H1 (cell line): ENCODE data around the gene AP3B2. TPM values are rescaled to one million over a fixed set of nuclear protein-coding genes. Genes with fewer than 3 reads are reported as not detected.

ENCODE experiments used
- CTCF ChIA-PET: fragments of 300-600 bp; sonication (Branson Sonifier 250); formaldehyde crosslinking; loops from one replicate; lab custom pipeline; 2021; ENCODE audit not compliant: partially characterized antibody; lab: Charles Lee
- POLR2A ChIA-PET: fragments of 300-600 bp; sonication (Branson Sonifier 250); formaldehyde crosslinking; loops from one replicate; lab custom pipeline; 2021; ENCODE audit warnings: inconsistent platforms; ENCODE audit not compliant: partially characterized antibody; lab: Charles Lee
- DNase-seq, 2 experiments: peaks; one replicate each; pipeline versions ENCODE4 v3.0.0 to v3.0.0-alpha.2; 2010 to 2022; ENCODE audit warnings: low spot score in 2 of 2, low read depth in 1 of 2, mixed read lengths in 1 of 2
- FAIRE-seq: peaks from 2 replicates; lab custom pipeline; 2011; peaks lifted over from hg19 to GRCh38; lab: Jason Lieb, UNC
- H2AFZ ChIP-seq: 2 replicates; pipeline ENCODE4 v1.8.1; 2012; ENCODE audit warnings: low read length, inconsistent platforms
- H2AK5ac ChIP-seq: 2 replicates; pipeline ENCODE4 v1.6.1; 2013; ENCODE audit warnings: low read depth, low read length
- H2BK120ac ChIP-seq: replicated peaks from 2 replicates; pipeline ENCODE3; 2013; ENCODE audit warnings: low read depth, low read length, inconsistent platforms
- H2BK12ac ChIP-seq: 2 replicates; pipeline ENCODE4 v1.6.1; 2013; ENCODE audit warnings: low read depth, low read length
- H2BK15ac ChIP-seq: 2 replicates; pipeline ENCODE4 v1.6.1; 2013; ENCODE audit warnings: low read length
- H2BK20ac ChIP-seq: 2 replicates; pipeline ENCODE4 v1.6.1; 2013; ENCODE audit warnings: low read length
- H2BK5ac ChIP-seq: 2 replicates; pipeline ENCODE4 v1.6.1; 2013; ENCODE audit warnings: low read depth, low read length
- H3K14ac ChIP-seq: 2 replicates; pipeline ENCODE4 v1.6.1; 2013; ENCODE audit warnings: inconsistent platforms; ENCODE audit not compliant: insufficient read length
- H3K18ac ChIP-seq: 2 replicates; pipeline ENCODE4 v1.6.1; 2013; ENCODE audit warnings: low read length; ENCODE audit errors: extremely low read depth
- H3K23ac ChIP-seq: 2 replicates; pipeline ENCODE4 v1.6.1; 2013; ENCODE audit warnings: inconsistent platforms; ENCODE audit not compliant: insufficient read length
- H3K23me2 ChIP-seq: 2 replicates; pipeline ENCODE4 v1.6.1; 2013; ENCODE audit warnings: low read depth, low read length
- H3K27ac ChIP-seq: 2 replicates; pipeline ENCODE4 v1.6.1; 2011; ENCODE audit warnings: low read depth, low read length, inconsistent platforms
- H3K27me3 ChIP-seq, 4 experiments: replicated peaks in 1 of 4; 1 replicate in 1 of 4; 2 replicates in 3 of 4; pipeline versions ENCODE4 v1.6.1 to v1.8.1; 2011 to 2013; ENCODE audit warnings: low read length in 3 of 4, mild to moderate bottlenecking in 3 of 4, inconsistent platforms in 2 of 4, mixed read lengths in 2 of 4, moderate library complexity in 1 of 4; ENCODE audit not compliant: control insufficient read depth in 3 of 4, insufficient read depth in 3 of 4; ENCODE audit errors: extremely low read depth in 1 of 4
- H3K36me3 ChIP-seq, 4 experiments: 2 replicates each; pipeline versions ENCODE4 v1.6.1 to v1.8.1; 2011 to 2013; ENCODE audit warnings: mild to moderate bottlenecking in 4 of 4, low read length in 3 of 4, moderate library complexity in 2 of 4, control low read depth in 1 of 4, inconsistent platforms in 1 of 4; ENCODE audit not compliant: insufficient read depth in 4 of 4, control insufficient read depth in 2 of 4
- H3K4ac ChIP-seq: replicated peaks from 2 replicates; pipeline ENCODE3; 2013; ENCODE audit warnings: low read length, low read depth, mixed read lengths, inconsistent platforms; ENCODE audit not compliant: insufficient read length
- H3K4me1 ChIP-seq, 4 experiments: replicated peaks in 1 of 4; 1 replicate in 1 of 4; 2 replicates in 3 of 4; pipeline versions ENCODE4 v1.6.1 to v1.8.1; 2011 to 2013; ENCODE audit warnings: low read length in 3 of 4, inconsistent platforms in 2 of 4, mixed read lengths in 1 of 4; ENCODE audit not compliant: insufficient read depth in 4 of 4, control insufficient read depth in 3 of 4
- H3K4me2 ChIP-seq, 2 experiments: 2 replicates each; pipeline versions ENCODE4 v1.6.1 to v1.8.1; 2011 to 2013; ENCODE audit warnings: low read depth in 2 of 2, low read length in 2 of 2, control low read depth in 1 of 2, inconsistent platforms in 1 of 2, mild to moderate bottlenecking in 1 of 2; ENCODE audit not compliant: insufficient read depth in 1 of 2
- H3K4me3 ChIP-seq, 4 experiments: fragments of 200-600, 300-600 bp in 1 of 4; sonication (generic), shearing (Covaris generic), sonication (Bioruptor Twin) in 1 of 4; 2 replicates each; pipeline versions ENCODE4 v1.5.1 to v1.8.1; 2011 to 2016; ENCODE audit warnings: low read length in 4 of 4, low read depth in 3 of 4, control low read depth in 2 of 4, inconsistent platforms in 2 of 4, mild to moderate bottlenecking in 2 of 4, mixed read lengths in 1 of 4, moderate library complexity in 1 of 4; ENCODE audit not compliant: insufficient read depth in 2 of 4; ENCODE audit errors: extremely low read depth in 1 of 4
- H3K56ac ChIP-seq: replicated peaks from 2 replicates; pipeline ENCODE3; 2013; ENCODE audit warnings: low read depth, mild to moderate bottlenecking, mixed read lengths, low read length, inconsistent platforms; ENCODE audit not compliant: insufficient read length
- H3K79me1 ChIP-seq: 2 replicates; pipeline ENCODE4 v1.6.1; 2013; ENCODE audit warnings: low read depth, low read length, control low read depth
- H3K79me2 ChIP-seq, 2 experiments: 2 replicates each; pipeline versions ENCODE4 v1.6.1 to v1.8.1; 2012 to 2013; ENCODE audit warnings: low read length in 2 of 2, mild to moderate bottlenecking in 2 of 2, inconsistent platforms in 1 of 2; ENCODE audit not compliant: insufficient read depth in 2 of 2, control insufficient read depth in 1 of 2
- H3K9ac ChIP-seq, 4 experiments: replicated peaks in 1 of 4; 1 replicate in 1 of 4; 2 replicates in 3 of 4; pipeline versions ENCODE4 v1.6.1 to v1.8.1; 2011 to 2013; ENCODE audit warnings: low read depth in 3 of 4, low read length in 3 of 4, control low read depth in 2 of 4, mild to moderate bottlenecking in 2 of 4, moderate library complexity in 2 of 4, inconsistent platforms in 1 of 4; ENCODE audit errors: extremely low read depth in 1 of 4
- H3K9me3 ChIP-seq, 2 experiments: 2 replicates each; pipeline versions ENCODE4 v1.6.1 to v1.8.1; 2012 to 2013; ENCODE audit warnings: mild to moderate bottlenecking in 2 of 2, moderate library complexity in 2 of 2, control low read depth in 1 of 2, inconsistent platforms in 1 of 2, low read depth in 1 of 2, low read length in 1 of 2, mixed read lengths in 1 of 2; ENCODE audit not compliant: insufficient read depth in 2 of 2
- H4K20me1 ChIP-seq, 2 experiments: replicated peaks in 1 of 2; 2 replicates each; pipeline versions ENCODE3 to v1.8.1; 2011 to 2013; ENCODE audit warnings: inconsistent platforms in 2 of 2, low read length in 2 of 2, mild to moderate bottlenecking in 1 of 2; ENCODE audit not compliant: insufficient read depth in 2 of 2, control insufficient read depth in 1 of 2
- H4K5ac ChIP-seq: 2 replicates; pipeline ENCODE4 v1.6.1; 2013; ENCODE audit warnings: low read length, low read depth, mixed read lengths, inconsistent platforms; ENCODE audit not compliant: insufficient read length
- H4K8ac ChIP-seq: 2 replicates; pipeline ENCODE4 v1.8.0; 2013; ENCODE audit warnings: mild to moderate bottlenecking, moderate library complexity, low read length, inconsistent platforms; ENCODE audit not compliant: insufficient read depth; ENCODE audit errors: extremely low read depth
- H4K91ac ChIP-seq: replicated peaks from 2 replicates; pipeline ENCODE3; 2013; ENCODE audit warnings: low read length, mixed read lengths, inconsistent platforms; ENCODE audit not compliant: insufficient read length
- ASH2L ChIP-seq: fragments of 200-600, 300-600 bp; sonication (generic); IDR thresholded peaks from one replicate; pipeline ENCODE4 v1.7.1; 2017; ENCODE audit warnings: low read length
- BACH1 ChIP-seq: IDR thresholded peaks from 2 replicates; pipeline ENCODE4 v1.6.1; 2012; ENCODE audit warnings: low read length, improper control_type of control experiment
- BCL11A ChIP-seq, 2 experiments: IDR thresholded peaks; one replicate each; pipeline ENCODE4 v1.6.1; 2011; ENCODE audit warnings: low read depth in 2 of 2, low read length in 2 of 2, mild to moderate bottlenecking in 2 of 2
- CBX8 ChIP-seq: fragments of 300-800, 300-1000 bp; sonication (generic); IDR thresholded peaks from 2 replicates; pipeline ENCODE4 v1.7.1; 2016; ENCODE audit warnings: low read depth, low read length, borderline replicate concordance
- E2F6 ChIP-seq: IDR thresholded peaks from 2 replicates; pipeline ENCODE4 v1.6.1; 2012; ENCODE audit warnings: inconsistent platforms
- EGR1 ChIP-seq: IDR thresholded peaks from 2 replicates; pipeline ENCODE4 v1.6.1; 2011; ENCODE audit warnings: low read depth, low read length, borderline replicate concordance
- KDM4A ChIP-seq: IDR thresholded peaks from one replicate; pipeline ENCODE4 v1.7.1; 2012; ENCODE audit warnings: low read depth, mild to moderate bottlenecking, moderate library complexity, low read length, inconsistent platforms; ENCODE audit not compliant: severe bottlenecking
- KDM5A ChIP-seq: fragments of 200-600 bp; IDR thresholded peaks from 2 replicates; pipeline ENCODE4 v1.7.1; 2012; ENCODE audit warnings: mild to moderate bottlenecking, low read length, inconsistent platforms, mixed read lengths
- MAX ChIP-seq: IDR thresholded peaks from 2 replicates; pipeline ENCODE4 v1.6.1; 2012; ENCODE audit warnings: inconsistent platforms
- NRF1 ChIP-seq: IDR thresholded peaks from 2 replicates; pipeline ENCODE4 v1.6.1; 2011; ENCODE audit warnings: mild to moderate bottlenecking, low read depth, low read length, improper control_type of control experiment
- POLR2AphosphoS5 ChIP-seq: IDR thresholded peaks from 2 replicates; pipeline ENCODE4 v1.6.1; 2011; ENCODE audit warnings: low read depth, low read length
- POU5F1 ChIP-seq: IDR thresholded peaks from 2 replicates; pipeline ENCODE4 v1.6.1; 2011; ENCODE audit warnings: low read depth, mild to moderate bottlenecking, low read length, moderate library complexity
- SAP30 ChIP-seq: fragments of 300-600 bp; sonication (generic); IDR thresholded peaks from 2 replicates; pipeline ENCODE4 v1.7.1; 2012; ENCODE audit warnings: low read length, moderate library complexity, mild to moderate bottlenecking, inconsistent platforms; ENCODE audit not compliant: insufficient read depth, insufficient replicate concordance
- SP1 ChIP-seq: IDR thresholded peaks from 2 replicates; pipeline ENCODE4 v1.6.1; 2011; ENCODE audit warnings: low read depth, low read length
- SP2 ChIP-seq: IDR thresholded peaks from 2 replicates; pipeline ENCODE4 v1.6.1; 2012; ENCODE audit warnings: mild to moderate bottlenecking, low read length, inconsistent platforms
- WGBS, 2 experiments: shearing (Covaris generic) in 1 of 2; methylation state at CpG; one replicate each; pipeline versions ENCODE4 v1.1.6 to v1.1.7; 2013 to 2015; ENCODE audit warnings: low lambda C conversion rate in 2 of 2, mixed read lengths in 2 of 2, inconsistent platforms in 1 of 2, low coverage in 1 of 2, missing lambda C conversion rate in 1 of 2; ENCODE audit not compliant: insufficient replicate concordance in 2 of 2, insufficient coverage in 1 of 2, insufficient read length in 1 of 2; ENCODE audit errors: extremely low coverage in 1 of 2, missing lambda C conversion rate in 1 of 2; 5-methylcytosine and 5-hydroxymethylcytosine counted together
- polyA plus RNA-seq, 7 experiments: library from polyadenylated mRNA; depleted of rRNA in 3 of 7; stranded (reverse) in 5 of 7; unstranded in 2 of 7; fragments of >200 nt in 5 of 7; fragments of 200-250 nt in 2 of 7; gene quantifications; 1 replicate in 5 of 7; 2 replicates in 1 of 7; 4 replicates in 1 of 7; pipeline versions ENCODE4 v1.2.1 to v1.2.3, GENCODE V29; 2011 to 2013; ENCODE audit warnings: missing spikeins in 2 of 7, mixed read lengths in 2 of 7
- total RNA-seq: library from RNA; stranded (reverse); fragmentation: NEBNext Ultra II Directional; extraction: Animal tissue kit (Norgen Biotek cat#: 25700); gene quantifications from 2 replicates; pipeline ENCODE4 v1.2.1, GENCODE V29; 2021

The AP3B2 gene
- total and polyA plus RNA-seq, 2 of the 8 experiments (the other 6 are each of a cell fraction or from before 2014, with no cell fraction given) = 21.8 to 25.7 TPM

GRCh38 chr15:82651708-82652107 lies 58.0 kb downstream of the AP3B2 start:
- peaks cover 0 to 5% (median 2%) of the 10 kb centered on the region in 4 experiments; a peak in 3 of 7 replicates for H3K4me1 ChIP-seq
- peaks cover 0 to 5% of the 10 kb centered on the region in 2 experiments; a peak in 2 of 4 replicates for H3K9me3 ChIP-seq
- H3K14ac ChIP-seq = no peak overlapping the region
- H2AK5ac ChIP-seq = no peak overlapping the region
- H2BK20ac ChIP-seq = no peak overlapping the region
- H2BK5ac ChIP-seq = no peak overlapping the region
- POLR2A ChIA-PET = no interaction called here
- H3K79me2 ChIP-seq = no peaks in the 10 kb centered on the region
- H3K27ac ChIP-seq = no peak overlapping the region
- DNase-seq (no peak), FAIRE-seq (no peak)
- H2AFZ ChIP-seq = no peak overlapping the region
- H3K23ac ChIP-seq = no peak overlapping the region
- H2BK15ac ChIP-seq = no peak overlapping the region
- H2BK12ac ChIP-seq = no peak overlapping the region
- no peak overlapping the region for H3K4ac ChIP-seq
- H3K23me2 ChIP-seq = peaks cover 6% of the 10 kb centered on the region; the same call in 1 of the 2 replicates
- H4K20me1 ChIP-seq = peaks cover 0 to 2% of the 10 kb centered on the region in 2 experiments
- no peak overlapping the region for H4K8ac ChIP-seq
- no peak overlapping the region for H3K9ac ChIP-seq
- H3K27me3 ChIP-seq = peaks cover 16 to 38% (median 35%) of the 10 kb centered on the region in 4 experiments
- H3K36me3 ChIP-seq = peaks cover 0 to 6% (median 0%) of the 10 kb centered on the region in 4 experiments; a peak in 1 of 8 replicates
- WGBS, 2 experiments = 91% methylated on average over 2 of the region's 2 CpGs; no CpG with 5 or more reads in 1 of the 2 experiments
- no peak overlapping the region for H3K18ac ChIP-seq
- H3K4me2 ChIP-seq = no peak overlapping the region
- no peaks in the 10 kb centered on the region for H3K79me1 ChIP-seq
- H4K91ac ChIP-seq = no peak overlapping the region
- H3K56ac ChIP-seq = no peak overlapping the region
- no peak overlapping the region for H2BK120ac ChIP-seq
- CTCF ChIA-PET = no interaction called here
- H4K5ac ChIP-seq = no peak overlapping the region
- H3K4me3 ChIP-seq = no peak overlapping the region
- TF ChIP-seq POLR2AphosphoS5 = no peak
- TF ChIP-seq E2F6 = no peak
- TF ChIP-seq BCL11A (IDR thresholded peaks at IDR 0.05; ENCODE audit: low read depth in 2 of 2, low read length in 2 of 2) = no peak
- TF ChIP-seq ASH2L = no peak
- no peak for TF ChIP-seq SAP30
- TF ChIP-seq EGR1 = no peak
- no peak for TF ChIP-seq MAX
- TF ChIP-seq CBX8 = no peak
- TF ChIP-seq KDM4A = no peak
- no peak for TF ChIP-seq POU5F1
- TF ChIP-seq SP1 = no peak
- no peak for TF ChIP-seq SP2
- no peak for TF ChIP-seq NRF1
- TF ChIP-seq BACH1 = no peak
- no peak for TF ChIP-seq KDM5A
